Measurements from ENCODE around the gene YDJC.
"Not testable (repeated sequence)": the region's sequence is repeated elsewhere in the genome, so short reads cannot be mapped to it uniquely, and the experiment has no call there.

The YDJC gene

DNA sequence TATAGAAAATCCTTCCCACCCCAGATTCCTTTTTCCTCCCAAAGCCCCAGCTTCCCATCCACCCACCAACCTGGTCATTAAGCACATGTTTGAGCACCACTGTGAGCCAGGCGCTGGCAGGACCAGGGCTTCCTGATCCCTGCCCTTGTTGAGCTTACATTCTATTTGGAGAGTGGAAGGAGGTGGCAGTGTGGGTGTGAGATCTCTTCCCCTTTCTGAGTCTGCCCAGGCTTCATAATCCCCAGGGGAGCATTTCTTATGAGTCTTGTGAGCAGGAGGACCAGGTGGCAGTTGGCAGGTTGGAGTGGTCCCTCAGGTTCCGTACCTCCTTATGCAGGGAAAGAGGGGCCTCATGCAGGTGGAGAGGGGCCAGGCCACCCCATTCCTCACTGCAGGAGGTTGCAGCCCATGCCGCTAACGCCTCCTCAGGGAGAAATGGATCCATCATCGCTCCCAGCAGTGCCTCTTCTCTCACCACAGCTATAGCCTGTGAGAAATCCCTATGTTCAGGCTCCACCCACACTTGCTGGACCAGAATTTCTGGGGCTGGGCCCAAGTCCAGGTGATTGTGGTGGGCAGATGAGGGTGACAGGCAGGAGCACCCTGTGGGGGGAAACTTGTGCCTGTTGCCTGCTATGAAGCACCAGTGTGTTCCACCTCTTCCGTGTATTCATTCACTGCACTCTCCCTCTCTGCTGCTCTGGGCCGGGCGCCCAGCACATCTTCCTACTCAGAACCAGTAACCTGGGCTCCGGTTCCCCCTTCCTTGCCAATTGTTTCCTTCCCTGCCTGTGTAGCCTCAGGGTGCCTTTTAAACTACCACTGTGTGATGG, 38.8 kb downstream of the YDJC start:
- H3K27me3 Mint-ChIP-seq: no peaks in the 10 kb centered on the region
- H3K4me3 Mint-ChIP-seq: no peak overlapping the region
- H3K27ac Mint-ChIP-seq: peak overlapping the region; percentile 80

DNA sequence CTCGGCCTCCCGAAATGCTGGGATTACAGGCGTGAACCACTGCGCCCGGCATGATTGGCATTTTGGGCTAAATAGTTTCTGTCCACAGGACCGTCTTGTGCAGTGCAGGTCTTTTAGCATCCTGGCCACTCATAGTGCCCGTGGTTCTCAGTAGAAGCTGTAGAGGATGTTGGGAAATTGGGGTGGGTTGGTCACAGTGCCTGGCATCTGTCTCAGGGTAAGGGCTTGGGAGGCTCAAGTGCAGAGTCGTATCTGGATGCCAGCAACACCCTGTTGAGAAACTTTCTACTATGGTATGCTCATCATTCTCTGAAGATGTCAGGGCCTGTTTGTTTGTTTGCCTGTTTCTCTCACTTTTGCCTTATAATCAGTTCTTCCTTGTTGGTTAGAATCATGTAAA, 40.4 kb downstream of the YDJC start:
- Mint-ChIP-seq H3K27me3 (no peaks in the 10 kb centered on the region), H3K9me3 (no peaks in the 10 kb centered on the region), H3K4me1 (peaks cover 65% of the 10 kb centered on the region), H3K36me3 (peaks cover 34% of the 10 kb centered on the region), H3K4me3 (no peak overlapping the region), H3K27ac (no peak overlapping the region)
- no peak for ATAC-seq

More for the DNA sequence above, 38.8 kb downstream of the YDJC start:
- peak; percentile 52 for ATAC-seq
- Mint-ChIP-seq H3K36me3 (peaks cover 43% of the 10 kb centered on the region), H3K9me3 (no peaks in the 10 kb centered on the region), H3K4me1 (peaks cover 70% of the 10 kb centered on the region)

DNA sequence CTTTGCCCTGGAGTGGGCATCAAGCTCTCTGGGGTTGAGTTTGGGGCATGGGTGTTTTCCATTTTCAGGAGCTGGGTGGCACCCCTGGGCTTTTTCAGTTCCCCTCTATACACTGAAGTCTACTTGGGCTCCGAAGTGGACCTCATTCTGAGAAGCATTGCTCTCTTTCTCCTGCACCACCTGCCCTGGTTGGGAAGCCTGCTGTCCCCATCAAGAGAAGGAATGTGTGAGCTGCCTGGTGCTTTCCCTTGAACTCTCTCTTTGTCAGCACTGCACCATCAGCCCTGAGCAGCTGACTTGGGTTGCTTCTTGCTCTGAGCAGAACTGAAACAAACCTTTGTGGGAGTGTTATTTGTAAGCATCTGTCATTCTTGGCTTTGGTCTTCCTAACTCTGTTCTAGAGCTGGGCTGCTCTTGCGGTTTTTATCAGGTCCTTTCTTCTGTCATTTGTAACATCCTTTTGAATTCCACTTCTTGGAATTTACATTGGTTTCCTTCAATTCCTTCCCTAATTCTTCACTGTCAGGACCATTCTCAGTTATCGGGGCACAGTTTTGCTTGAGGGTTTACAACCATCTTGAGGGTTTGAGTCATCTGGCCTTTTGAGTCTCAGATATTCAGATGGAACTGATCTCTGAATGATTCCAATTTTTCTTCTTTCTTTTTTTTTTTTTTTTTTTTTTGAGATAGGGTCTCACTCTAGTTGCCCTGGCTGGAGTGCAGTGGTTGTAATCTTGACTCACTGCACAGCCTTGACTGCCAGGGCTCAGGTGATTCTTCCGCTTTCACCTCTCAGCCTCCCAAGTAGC, 41.8 kb downstream of the YDJC start:
- peak overlapping the region; percentile 78 for H3K27ac Mint-ChIP-seq
- peak; percentile 96 for ATAC-seq
- peak overlapping the region; percentile 21 for H3K4me3 Mint-ChIP-seq
- H3K9me3 Mint-ChIP-seq: no peaks in the 10 kb centered on the region
- H3K36me3 Mint-ChIP-seq: peaks cover 20% of the 10 kb centered on the region
- no peaks in the 10 kb centered on the region for H3K27me3 Mint-ChIP-seq
- peaks cover 58% of the 10 kb centered on the region for H3K4me1 Mint-ChIP-seq

DNA sequence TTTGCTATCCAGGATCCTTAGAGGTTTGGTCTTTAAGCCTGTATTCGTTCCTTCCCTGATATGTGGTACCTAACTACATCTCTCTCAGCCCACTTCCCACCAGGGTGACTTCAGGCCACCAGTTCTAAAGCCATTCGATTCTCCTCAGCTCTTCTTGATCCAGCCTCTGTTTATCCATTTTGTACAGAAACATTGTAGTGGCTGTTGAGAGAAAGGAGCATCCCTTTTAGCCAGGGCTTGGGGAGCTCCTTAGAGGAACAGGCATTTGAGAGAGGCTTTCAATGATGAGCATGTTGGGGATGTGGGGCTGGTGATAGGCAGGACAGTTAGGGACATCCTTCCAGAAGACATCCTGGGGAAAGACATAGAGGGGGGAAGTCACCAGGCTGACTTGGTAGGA, 44.4 kb downstream of the YDJC start:
- H3K4me3 Mint-ChIP-seq: no peak overlapping the region
- peaks cover 51% of the 10 kb centered on the region for H3K4me1 Mint-ChIP-seq
- H3K36me3 Mint-ChIP-seq: peaks cover 7% of the 10 kb centered on the region
- no peaks in the 10 kb centered on the region for H3K27me3 Mint-ChIP-seq
- no peak for ATAC-seq
- no peak overlapping the region for H3K27ac Mint-ChIP-seq
- no peaks in the 10 kb centered on the region for H3K9me3 Mint-ChIP-seq

DNA sequence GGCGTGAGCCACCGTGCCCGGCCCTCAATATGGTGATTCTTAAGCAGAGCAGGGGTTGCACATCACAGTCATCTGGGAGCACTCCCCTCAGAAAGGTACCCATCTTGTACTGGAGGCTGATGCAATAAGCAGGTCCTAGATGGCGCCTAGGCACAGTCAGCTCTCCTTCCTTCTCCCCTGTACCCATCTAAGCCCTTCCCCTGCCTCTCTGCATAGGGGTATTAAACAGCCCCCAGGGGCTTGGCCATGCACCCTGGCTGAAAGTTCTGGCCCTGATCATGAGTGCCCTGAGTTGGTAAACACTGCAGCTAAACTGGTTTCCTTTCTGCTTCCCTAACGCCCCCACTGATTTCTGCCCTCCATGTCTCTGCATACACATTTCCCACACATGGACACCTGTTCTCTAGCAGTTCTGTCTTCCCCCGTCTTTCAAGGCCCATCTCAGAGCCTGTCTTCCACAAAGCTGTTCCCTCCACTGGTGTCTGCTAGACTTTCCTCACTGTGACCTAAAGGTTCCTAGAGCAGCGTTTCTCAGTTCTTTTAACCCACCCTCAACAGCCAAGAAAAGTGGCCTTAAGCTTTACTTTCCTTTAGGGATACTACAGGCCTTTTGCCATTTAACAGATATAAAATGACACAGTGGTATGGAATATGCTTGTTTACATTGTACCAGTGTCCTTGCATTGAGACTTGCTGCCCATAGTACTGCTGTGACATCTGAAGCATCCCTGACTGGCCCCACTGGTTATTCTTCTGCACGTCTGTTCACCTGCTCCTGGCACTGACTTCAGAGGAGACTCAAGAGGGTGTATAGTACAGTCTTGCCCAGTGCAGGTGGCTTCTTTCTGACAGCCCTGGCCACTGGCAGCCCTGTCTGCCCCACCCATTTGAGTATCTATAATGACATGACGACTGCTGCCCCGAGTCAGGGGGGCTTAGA, 46.8 kb downstream of the YDJC start:
- peak overlapping the region; percentile 27 for H3K27ac Mint-ChIP-seq
- ATAC-seq: no peak
- no peaks in the 10 kb centered on the region for H3K9me3 Mint-ChIP-seq
- H3K4me1 Mint-ChIP-seq: peaks cover 60% of the 10 kb centered on the region
- H3K4me3 Mint-ChIP-seq: no peak overlapping the region
- H3K27me3 Mint-ChIP-seq: no peaks in the 10 kb centered on the region
- H3K36me3 Mint-ChIP-seq: peaks cover 13% of the 10 kb centered on the region

DNA sequence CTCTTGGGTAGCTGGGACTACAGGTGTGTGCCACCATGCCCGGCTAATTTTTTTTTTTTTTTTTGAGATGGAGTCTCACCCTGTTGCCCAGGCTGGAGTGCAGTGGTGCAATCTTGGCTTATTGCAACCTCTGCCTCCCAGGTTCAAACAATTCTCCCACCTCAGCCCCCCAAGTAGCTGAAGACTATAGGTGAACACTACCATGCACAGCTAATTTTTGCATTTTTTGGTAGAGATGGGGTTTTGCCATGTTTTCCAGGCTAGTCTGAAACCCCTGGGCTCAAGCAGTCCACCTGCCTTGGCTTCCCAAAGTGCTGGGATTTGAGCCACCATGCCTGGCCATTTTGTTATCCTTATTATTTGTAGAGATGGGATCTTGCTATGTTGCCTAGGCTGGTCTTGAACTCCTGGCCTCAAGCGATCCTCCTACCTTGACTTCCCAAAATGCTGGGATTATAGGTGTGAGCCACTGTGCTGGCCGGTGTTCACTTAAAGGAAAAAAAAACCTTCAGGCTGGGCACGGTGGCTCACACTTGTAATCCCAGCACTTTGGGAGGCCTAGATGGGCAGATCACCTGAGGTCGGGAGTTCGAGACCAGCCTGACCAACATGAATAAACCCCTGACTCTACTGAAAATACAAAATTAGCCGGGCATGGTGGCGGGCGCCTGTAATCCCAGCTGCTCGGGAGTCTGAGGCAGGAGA, 48.7 kb downstream of the YDJC start:
- H3K27ac Mint-ChIP-seq, H3K27me3 Mint-ChIP-seq, ATAC-seq, H3K4me3 Mint-ChIP-seq, H3K9me3 Mint-ChIP-seq: not testable (repeated sequence)
- Mint-ChIP-seq H3K4me1 (peaks cover 68% of the 10 kb centered on the region), H3K36me3 (peaks cover 13% of the 10 kb centered on the region)

DNA sequence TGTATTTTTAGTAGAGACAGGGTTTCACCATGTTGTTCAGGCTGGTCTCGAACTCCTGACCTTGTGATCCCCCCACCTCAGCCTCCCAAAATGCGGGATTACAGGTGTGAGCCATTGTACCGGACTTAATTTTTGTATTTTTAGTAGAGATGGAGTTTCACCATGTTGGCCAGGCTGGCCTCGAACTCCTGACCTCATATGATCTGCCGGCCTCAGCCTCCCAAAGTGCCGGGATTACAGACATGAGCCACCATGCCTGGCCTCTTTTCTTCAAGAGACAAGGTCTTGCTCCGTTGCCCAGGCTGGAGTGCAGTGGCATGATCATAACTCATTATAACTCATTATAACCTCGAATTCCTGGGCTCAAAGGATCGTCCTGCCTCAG, 49.2 kb downstream of the YDJC start:
- H3K36me3 Mint-ChIP-seq: peaks cover 10% of the 10 kb centered on the region
- H3K27ac Mint-ChIP-seq, H3K4me3 Mint-ChIP-seq, H3K9me3 Mint-ChIP-seq, H3K27me3 Mint-ChIP-seq, ATAC-seq: not testable (repeated sequence)
- peaks cover 70% of the 10 kb centered on the region for H3K4me1 Mint-ChIP-seq

DNA sequence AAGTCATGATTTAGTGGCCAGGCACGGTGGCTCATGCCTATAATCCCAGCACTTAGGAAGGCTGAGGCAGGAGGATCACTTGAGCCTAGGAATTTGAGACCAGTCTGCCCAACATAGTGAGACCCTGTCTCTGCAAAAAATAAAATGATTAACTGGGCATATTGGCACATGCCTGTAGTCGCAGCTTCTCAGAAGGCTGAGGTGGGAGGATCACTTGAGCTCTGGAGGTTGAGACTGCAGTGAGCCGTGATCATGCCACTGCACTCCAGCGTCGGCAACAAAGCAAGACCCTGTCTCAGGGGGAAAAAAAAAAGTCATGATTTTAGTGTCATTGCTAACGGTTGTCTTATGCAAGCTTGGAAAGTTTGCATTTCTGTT, 50.4 kb downstream of the YDJC start:
- Mint-ChIP-seq H3K4me3 (no peak overlapping the region), H3K27ac (no peak overlapping the region), H3K36me3 (peaks cover 6% of the 10 kb centered on the region), H3K9me3 (no peaks in the 10 kb centered on the region), H3K27me3 (no peaks in the 10 kb centered on the region), H3K4me1 (peaks cover 69% of the 10 kb centered on the region)
- no peak for ATAC-seq

Data from stimulated activated memory B cell treated with anti-CD40 and anti-IgM and Interleukin-4, amounts not matched to agents 10 μg/mL and 1 μg/mL and 100 μg/mL, for 72 hours (primary cell).